Astrocyte of the cerebellum (primary cell): ENCODE measurements around the gene CRTC1.

Experiments
- DNase-seq: peaks from one replicate; pipeline ENCODE4 v3.0.0-alpha.2; 2011; ENCODE audit warnings: low read depth
- H3K4me3 ChIP-seq: 2 replicates; pipeline ENCODE4 v1.5.1; 2011; ENCODE audit warnings: mild to moderate bottlenecking, low read depth, low read length, moderate library complexity
- in situ Hi-C: cut with HindIII; loops from 2 replicates; pipeline ENCODE4 v1.10.0; 2017; ENCODE audit warnings: low sequenced_read_pairs
- TF ChIP-seq, protein P1 (sequence below): IDR thresholded peaks from 2 replicates; pipeline ENCODE4 v1.5.1; 2012; ENCODE audit warnings: low read length, low read depth, moderate library complexity, mild to moderate bottlenecking; ENCODE audit errors: missing control alignments

The CRTC1 gene

GRCh38 chr19:18662972-18663732 lies 20.3 kb upstream of the CRTC1 start:
- in situ Hi-C loops = no loop called here
- no peak overlapping the region for H3K4me3 ChIP-seq
- DNase-seq = no peak
- TF ChIP-seq, protein P1, sequence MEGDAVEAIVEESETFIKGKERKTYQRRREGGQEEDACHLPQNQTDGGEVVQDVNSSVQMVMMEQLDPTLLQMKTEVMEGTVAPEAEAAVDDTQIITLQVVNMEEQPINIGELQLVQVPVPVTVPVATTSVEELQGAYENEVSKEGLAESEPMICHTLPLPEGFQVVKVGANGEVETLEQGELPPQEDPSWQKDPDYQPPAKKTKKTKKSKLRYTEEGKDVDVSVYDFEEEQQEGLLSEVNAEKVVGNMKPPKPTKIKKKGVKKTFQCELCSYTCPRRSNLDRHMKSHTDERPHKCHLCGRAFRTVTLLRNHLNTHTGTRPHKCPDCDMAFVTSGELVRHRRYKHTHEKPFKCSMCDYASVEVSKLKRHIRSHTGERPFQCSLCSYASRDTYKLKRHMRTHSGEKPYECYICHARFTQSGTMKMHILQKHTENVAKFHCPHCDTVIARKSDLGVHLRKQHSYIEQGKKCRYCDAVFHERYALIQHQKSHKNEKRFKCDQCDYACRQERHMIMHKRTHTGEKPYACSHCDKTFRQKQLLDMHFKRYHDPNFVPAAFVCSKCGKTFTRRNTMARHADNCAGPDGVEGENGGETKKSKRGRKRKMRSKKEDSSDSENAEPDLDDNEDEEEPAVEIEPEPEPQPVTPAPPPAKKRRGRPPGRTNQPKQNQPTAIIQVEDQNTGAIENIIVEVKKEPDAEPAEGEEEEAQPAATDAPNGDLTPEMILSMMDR = no peak

DNA sequence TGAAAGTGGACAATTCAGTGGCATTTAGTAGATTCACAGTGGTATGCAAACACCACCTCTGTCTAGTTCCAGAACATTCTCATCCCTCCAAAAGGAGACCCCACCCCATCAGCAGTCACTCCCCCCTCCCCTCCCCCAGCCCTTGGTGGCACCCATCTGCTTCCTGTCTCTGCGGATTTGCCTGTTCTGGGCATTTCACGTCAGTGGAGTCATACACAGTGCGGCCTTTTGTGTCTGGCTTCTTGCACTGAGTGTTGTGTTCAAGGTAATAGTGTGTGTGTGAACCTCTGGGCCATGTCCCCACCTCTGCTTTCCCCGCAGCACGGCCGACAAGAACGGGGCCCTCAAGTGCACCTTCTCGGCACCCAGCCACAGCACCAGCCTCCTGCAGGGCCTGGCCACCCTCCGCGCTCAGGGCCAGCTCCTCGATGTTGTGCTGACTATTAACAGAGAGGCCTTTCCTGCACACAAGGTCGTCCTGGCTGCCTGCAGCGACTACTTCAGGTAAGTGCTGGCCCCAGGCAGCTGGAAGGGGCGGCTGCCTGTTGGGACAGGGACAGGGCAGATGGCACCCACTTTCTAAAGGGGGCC lies 19.4 kb upstream of the CRTC1 start:
- TF ChIP-seq, protein P1 = no peak
- no peak for DNase-seq
- no peak overlapping the region for H3K4me3 ChIP-seq
- in situ Hi-C loops = no loop called here

DNA sequence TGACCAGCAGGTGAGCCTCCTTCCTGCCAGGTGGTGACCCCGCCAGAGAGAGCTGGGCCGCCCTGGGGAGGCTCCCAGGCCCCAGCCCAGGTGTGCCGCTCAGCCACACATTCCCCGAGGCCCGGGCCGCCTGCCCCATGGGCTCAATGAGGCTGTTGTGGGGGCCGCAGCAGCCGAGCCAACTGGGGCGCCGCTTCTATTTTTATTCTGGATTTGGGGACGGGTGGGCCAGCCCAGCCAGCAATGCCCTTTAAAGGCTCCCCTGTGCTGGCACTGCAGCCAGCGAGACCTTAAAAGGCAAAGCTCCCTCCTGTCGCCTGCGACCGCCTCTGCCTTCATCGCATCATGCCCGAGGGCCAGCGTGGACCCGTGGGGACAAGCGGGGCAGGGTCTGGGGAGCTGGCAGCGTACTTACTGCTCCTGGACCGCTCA lies 17.7 kb upstream of the CRTC1 start:
- no peak for DNase-seq
- H3K4me3 ChIP-seq = no peak overlapping the region
- in situ Hi-C loops = no loop called here
- TF ChIP-seq, protein P1 = no peak

- in situ Hi-C loops = no loop called here
- no peak for DNase-seq
- TF ChIP-seq, protein P1 = no peak
- no peak overlapping the region for H3K4me3 ChIP-seq
These were observed 17.2 kb upstream of the CRTC1 start for GRCh38 chr19:18666317-18666716.

GRCh38 chr19:18666784-18667183 lies 16.7 kb upstream of the CRTC1 start:
- TF ChIP-seq, protein P1 = no peak
- DNase-seq = no peak
- in situ Hi-C loops = no loop called here
- no peak overlapping the region for H3K4me3 ChIP-seq

- TF ChIP-seq, protein P1 = no peak
- no peak for DNase-seq
- H3K4me3 ChIP-seq = no peak overlapping the region
- in situ Hi-C loops = no loop called here
These were observed 15.8 kb upstream of the CRTC1 start for GRCh38 chr19:18667531-18668251.
